GM18505 (cell line): ENCODE results near the gene ORC6.

Source experiments
- ATAC-seq: cut with Tn5 transposase; IDR thresholded peaks from one replicate; pipeline ENCODE4 v1.9.1; 2021; ENCODE audit not compliant: unreplicated experiment
- POLR2A ChIP-seq: IDR thresholded peaks from 4 replicates; pipeline ENCODE4 v1.6.1; 2011; ENCODE audit warnings: borderline replicate concordance; ENCODE audit not compliant: insufficient read depth, insufficient read length; ENCODE audit errors: extremely low read depth

ORC6 gene

GRCh38 chr16:46731691-46732555 lies 42.5 kb downstream of the ORC6 start:
- no peak for TF ChIP-seq POLR2A
- no peak for ATAC-seq

GRCh38 chr16:46732561-46732960 lies 43.1 kb downstream of the ORC6 start:
- no peak for ATAC-seq
- no peak for TF ChIP-seq POLR2A

GRCh38 chr16:46733319-46733830 lies 43.9 kb downstream of the ORC6 start:
- TF ChIP-seq POLR2A, result no peak
- no peak for ATAC-seq

- ATAC-seq, result no peak
- TF ChIP-seq POLR2A, result no peak
Measured at GRCh38 chr16:46736695-46737094, 47.2 kb downstream of the ORC6 start.

- ATAC-seq, result no peak
- TF ChIP-seq POLR2A, result no peak
Measured at GRCh38 chr16:46737621-46738214, 48.3 kb downstream of the ORC6 start.

GRCh38 chr16:46739934-46740333 lies 50.5 kb downstream of the ORC6 start:
- no peak for ATAC-seq

GRCh38 chr16:46743232-46743719 lies 53.8 kb downstream of the ORC6 start:
- TF ChIP-seq POLR2A, result no peak
- ATAC-seq, result peak; percentile 69

More at GRCh38 chr16:46739934-46740333, 50.5 kb downstream of the ORC6 start:
- TF ChIP-seq POLR2A, result no peak

GRCh38 chr16:46745617-46746016 lies 56.2 kb downstream of the ORC6 start:
- ATAC-seq, result no peak

GRCh38 chr16:46746821-46747776 lies 57.6 kb downstream of the ORC6 start:
- ATAC-seq, result no peak

More at GRCh38 chr16:46745617-46746016, 56.2 kb downstream of the ORC6 start:
- no peak for TF ChIP-seq POLR2A

More at GRCh38 chr16:46746821-46747776, 57.6 kb downstream of the ORC6 start:
- no peak for TF ChIP-seq POLR2A
